HepG2 (cell line): ENCODE results near the gene UBE2Q2.
"Not testable (repeated sequence)": the region's sequence is repeated elsewhere in the genome, so short reads cannot be mapped to it uniquely, and the experiment has no call there.

Experiments
- HNRNPUL1 ChIP-seq: fragments of 200-400 bp; formaldehyde crosslinking; IDR thresholded peaks from 2 replicates; pipeline ENCODE4 v1.6.1; 2017; ENCODE audit warnings: low read depth, mild to moderate bottlenecking, low read length, moderate library complexity
- ZFX ChIP-seq: sonication (generic); formaldehyde crosslinking; IDR thresholded peaks from 2 replicates; pipeline ENCODE4 v1.4.0; 2020; ENCODE audit warnings: mild to moderate bottlenecking, low read depth, missing genetic modification reagents, moderate library complexity

DNA sequence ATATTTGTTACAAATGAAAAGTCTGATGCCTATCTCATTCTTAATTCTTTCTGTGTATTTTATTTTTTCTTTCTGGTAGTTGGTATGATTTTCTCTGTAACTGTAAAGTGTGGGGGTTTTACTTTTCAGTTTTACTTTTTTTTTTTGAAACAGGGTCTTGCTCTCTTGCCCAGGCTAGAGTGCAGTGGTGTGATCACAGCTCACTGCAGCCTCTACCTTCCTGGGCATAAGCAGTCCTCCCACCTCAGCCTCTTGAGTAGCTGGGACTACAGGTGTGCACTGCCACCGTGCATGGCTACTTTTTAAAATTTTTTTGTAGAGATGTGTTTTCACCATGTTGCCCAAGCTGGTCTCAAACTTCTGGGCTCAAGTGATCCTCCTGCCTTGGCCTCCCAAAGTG, 22.8 kb downstream of the UBE2Q2 start:
- not testable (repeated sequence) for TF ChIP-seq ZFX, HNRNPUL1
